NCI-H2227 treated with DMSO at 0.1 percent for 48 hours (cell line): ENCODE measurements around the gene DHCR7.

Experiments
- DNase-seq: peaks from one replicate; lab custom pipeline; 2025; lab: John Stamatoyannopoulos, UW

The DHCR7 gene

DNA sequence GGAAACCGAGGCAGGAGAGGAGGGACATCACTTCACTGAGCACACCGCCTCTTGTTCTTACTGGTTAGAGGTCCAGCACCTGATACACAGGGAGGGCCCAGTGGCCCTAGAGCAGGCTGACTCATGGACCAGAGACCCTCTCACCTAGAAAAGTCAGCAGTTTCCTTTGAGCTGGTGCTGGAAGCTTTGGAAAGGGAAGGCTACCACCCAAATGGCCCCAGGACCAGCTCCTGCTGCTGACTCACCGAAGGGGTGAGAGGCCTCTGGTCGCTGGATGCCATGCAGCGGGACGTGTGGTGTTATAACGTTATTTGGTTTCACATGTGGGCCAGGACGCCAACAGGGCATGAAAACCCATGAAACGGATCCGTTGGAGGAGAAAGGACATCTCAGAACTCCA lies 8.6 kb upstream of the DHCR7 start:
- no peak for DNase-seq

DNA sequence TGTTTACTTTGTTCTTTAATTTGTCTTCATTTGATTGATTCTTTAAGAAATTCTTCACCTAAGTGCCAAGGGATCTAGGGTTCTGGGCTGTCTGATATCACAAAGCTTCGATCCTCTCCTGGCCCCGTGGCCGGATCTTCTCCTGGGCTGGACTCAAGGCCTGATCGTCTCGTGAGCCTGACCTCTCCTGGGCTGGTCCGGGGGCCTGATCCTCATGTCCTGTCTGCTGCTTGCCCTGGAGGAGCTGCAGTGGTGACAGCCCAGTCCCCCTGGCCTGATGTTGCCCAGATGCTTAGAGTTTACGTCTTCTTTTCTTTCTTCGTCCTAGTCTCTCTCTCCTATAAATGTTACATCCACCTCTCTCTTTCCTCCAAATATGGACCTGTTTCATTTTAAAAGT lies 8.1 kb upstream of the DHCR7 start:
- no peak for DNase-seq

DNA sequence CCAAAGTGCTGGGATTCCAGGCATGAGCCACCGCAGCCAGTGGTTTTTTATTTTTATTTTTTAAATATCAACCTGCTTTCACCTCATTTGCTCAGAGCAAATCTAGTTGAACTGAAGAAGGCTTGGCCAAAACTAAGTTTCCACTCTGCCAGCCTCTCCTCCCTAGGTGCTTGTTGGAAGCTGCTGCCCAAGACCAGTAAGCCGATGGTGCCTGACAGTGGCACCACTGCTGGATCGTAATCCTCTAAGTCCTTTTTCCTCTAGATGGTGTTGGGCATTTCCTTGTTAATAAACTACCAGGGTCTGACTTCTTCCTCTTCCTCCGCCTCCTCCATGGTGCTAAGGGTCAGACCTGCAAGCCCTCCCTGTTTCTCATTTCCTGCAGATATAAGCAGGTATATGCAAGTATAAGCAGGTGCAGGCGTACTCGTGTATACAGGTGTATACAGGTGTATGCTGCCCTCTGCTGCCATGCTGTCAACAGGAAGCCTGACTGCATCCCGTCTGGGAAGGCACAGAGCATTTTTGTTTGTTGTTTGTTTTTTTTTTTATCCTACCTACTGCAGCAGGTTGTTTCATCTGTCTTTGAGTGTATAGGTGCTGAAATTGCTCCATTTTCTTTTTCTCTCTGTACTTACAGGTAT lies 6.4 kb upstream of the DHCR7 start:
- no peak for DNase-seq

GRCh38 chr11:71453918-71454304 lies 5.7 kb upstream of the DHCR7 start:
- DNase-seq = no peak

DNA sequence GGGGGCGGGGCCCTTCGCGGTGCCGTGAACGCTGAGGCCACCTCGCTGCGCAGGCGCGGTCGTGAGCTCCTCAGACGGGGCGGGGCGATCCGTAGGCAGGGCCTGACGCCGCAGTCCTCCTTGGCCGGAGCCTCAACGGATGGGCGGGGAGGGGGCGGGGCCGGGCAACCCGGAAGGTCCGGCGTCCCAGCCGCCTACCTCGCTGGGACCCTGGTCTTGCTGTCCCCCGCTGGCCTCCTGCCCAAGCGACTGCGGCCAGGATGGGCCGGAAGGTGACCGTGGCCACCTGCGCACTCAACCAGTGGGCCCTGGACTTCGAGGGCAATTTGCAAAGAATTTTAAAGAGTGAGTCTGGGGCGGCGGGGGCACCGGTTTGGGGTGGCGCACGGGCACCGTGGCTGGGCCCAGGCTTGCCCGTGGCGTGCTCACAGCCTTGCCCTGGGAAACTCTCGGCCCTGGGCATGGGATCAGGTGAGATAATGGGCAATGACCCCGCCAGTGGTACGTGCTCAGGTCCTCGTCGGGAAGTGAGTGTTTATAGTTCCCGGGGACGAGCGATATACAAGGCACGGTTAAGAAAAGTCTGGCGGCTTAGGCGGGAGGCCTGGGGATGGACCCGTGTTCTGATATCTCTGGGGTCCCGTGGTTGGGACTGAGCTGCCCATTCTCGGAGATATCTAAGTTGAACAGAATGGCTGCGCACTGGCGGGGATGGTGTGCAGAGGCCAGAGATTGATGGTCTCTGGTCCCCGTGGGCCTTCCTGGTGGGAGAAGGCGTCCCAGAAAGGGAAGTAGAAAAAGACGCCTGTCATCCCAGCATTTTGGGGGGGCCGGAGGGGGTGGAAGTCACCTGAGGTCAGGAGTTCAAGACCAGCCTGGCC lies 5.1 kb upstream of the DHCR7 start, which contains the start of gene NADSYN1:
NADSYN1 (plus strand) TSS at position 167 of the 881 bp plus-strand sequence; CDS start at position 261, 94 bp downstream.
- peak; percentile 95 for DNase-seq

- peak; percentile 39 for DNase-seq
Measured at GRCh38 chr11:71452199-71453036, 4.2 kb upstream of the DHCR7 start.

- DNase-seq = peak; percentile 19
Measured at GRCh38 chr11:71451596-71452198, 3.5 kb upstream of the DHCR7 start.

DNA sequence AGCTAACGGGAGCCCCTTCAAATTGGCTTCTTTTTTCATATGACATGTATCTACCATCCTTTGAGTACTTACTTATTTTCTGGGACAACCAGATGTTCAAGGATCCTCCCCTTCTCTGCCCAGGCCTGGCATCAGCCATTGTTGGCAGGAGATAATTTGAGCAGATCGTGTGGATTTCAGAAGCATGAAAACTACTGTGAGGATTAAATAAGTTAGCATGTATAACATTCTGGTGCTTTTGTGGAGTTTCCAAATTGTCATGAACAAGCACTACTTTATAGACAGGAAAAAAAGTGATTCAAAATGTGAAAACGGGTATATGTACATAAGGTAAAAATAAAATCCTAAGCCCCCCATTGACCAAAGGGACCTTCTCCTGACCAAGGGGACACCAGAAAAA lies 2.7 kb upstream of the DHCR7 start:
- DNase-seq = no peak

DNA sequence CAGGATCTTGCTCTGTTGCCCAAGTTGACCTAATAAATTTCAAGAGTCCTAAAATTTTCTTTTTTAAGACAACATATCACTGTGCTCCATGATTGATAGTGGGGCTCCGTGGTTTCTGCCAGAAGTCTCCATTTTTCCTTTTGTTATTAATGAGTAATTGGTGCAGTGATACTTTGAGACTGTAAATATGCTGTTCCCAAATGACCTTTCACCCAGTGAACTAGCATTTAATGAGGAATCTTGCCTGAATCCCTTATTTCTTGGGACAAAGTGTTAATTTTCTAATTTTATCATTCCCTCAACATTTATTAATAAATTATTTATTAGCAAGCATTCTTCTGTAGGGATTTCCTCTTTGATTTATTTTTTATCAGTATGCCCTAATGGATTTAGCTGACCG lies 2.3 kb upstream of the DHCR7 start:
- no peak for DNase-seq

DNA sequence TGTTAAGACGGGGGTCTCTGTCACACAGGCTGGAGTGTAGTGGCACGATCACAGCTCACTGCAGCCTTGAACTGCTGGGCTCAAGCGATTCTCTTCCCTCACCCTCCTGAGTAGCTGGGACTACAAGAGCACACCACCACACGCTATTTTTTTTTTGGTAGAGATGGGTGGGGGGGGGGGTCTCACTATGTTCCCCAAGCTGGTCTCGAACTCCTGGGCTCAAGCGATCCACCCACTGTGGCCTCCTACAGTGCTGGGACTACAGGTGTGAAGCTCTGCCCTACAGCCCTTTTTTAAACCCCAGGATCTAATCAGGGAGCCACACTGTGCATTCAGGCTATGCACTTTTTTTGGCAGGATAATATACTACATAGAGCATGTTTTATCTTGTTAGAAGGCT lies 1.4 kb upstream of the DHCR7 start:
- no peak for DNase-seq

DNA sequence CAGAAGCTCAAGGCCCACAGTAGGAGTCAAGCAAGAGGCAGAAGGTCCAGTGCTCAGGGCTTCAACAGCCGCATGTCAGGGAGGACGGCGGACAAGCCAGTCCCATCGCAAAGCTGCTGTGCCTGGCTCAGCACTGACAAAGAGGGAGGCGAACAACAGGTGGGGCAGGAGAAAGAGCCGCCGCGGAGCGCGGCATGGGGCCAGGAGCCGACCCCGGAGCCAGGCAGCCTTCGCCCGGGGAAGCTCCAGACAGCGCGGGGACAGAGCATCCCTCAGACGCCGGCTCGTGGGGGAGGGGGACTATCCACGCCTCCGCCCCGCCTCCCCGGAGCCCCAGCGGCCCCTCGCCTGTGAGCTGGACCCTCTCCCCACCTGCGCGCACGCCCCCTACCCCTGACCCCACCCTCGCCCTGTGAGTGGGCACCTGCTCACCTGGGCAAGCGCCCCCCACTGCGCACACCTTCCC lies 369 bp downstream of the DHCR7 start:
- peak; percentile 17 for DNase-seq

- DNase-seq = no peak
Measured at GRCh38 chr11:71446942-71447688, 1.1 kb downstream of the DHCR7 start.

GRCh38 chr11:71446150-71446549 lies 2.0 kb downstream of the DHCR7 start:
- DNase-seq = no peak

DNA sequence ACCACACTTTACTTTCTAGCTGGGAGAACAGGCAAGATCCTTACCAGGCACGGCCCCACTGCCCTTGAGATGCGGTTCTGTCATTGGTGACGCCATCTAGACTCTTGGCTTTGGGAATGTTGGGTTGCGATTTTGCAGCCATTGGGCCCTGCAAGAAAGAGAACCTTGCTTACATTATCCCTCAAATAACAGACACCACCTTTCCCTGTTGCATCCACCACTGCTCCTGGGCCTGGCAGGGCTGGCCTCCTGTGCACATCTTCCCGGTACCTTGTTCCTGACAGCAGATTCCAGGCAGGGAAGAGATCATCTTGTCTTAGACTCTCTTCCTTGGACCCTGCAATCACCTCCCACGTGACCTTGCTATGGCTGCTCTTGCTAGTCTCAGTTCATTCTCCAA lies 3.4 kb downstream of the DHCR7 start:
- no peak for DNase-seq

DNA sequence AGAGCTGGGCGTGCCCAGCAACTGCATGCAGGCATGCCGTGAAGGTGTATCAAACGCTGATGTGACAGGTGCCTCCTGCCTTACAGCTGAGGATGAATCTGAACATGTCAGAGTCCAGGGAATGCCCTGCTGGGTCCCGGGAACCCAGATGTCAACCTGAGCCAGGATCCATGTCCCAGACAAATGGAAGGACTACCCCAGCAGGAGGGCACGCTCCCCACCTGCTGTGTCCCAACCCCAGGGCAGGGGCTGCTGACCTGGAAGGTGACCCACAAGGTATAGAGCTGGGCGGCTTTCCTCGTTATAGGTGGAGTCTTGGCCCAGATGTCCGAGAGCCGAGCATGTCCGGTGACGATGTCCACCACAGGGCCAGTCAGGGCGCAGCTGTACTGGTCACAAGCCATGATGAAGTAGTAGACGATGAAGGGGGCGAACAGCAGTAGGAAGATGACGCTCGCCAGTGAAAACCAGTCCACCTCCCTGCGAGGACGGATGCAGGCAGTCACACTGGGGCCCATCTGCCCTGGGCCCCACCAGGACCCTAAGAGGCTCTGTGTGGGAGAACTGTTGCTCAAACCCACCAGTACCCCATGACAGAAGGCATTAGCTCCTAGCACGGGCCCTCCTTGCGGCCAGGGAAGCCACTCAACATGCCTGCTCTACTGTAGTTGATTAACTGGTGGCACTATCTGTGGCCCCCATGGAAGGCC lies 4.3 kb downstream of the DHCR7 start:
- no peak for DNase-seq

GRCh38 chr11:71442880-71443279 lies 5.3 kb downstream of the DHCR7 start:
- DNase-seq = no peak

GRCh38 chr11:71442123-71442522 lies 6.1 kb downstream of the DHCR7 start:
- no peak for DNase-seq

DNA sequence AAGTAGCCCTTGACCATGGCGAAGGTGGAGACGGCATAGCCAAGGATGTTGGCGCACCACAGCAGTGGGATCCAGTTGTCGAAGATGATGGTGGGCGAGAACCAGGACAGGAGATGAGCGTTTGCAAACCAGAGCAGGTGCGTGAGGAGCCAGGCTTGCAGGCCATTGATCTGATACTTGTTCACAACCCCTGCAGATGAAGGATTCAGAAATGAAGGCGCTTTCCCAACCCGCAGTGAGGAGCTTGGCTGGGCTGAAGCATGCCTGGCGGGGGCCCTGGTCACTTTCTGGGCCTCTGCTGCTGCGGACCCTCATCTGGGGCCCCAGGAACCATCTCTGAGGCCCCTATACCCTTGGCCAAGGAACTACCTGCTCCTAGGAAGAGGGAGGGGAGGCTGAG lies 6.9 kb downstream of the DHCR7 start:
- no peak for DNase-seq

DNA sequence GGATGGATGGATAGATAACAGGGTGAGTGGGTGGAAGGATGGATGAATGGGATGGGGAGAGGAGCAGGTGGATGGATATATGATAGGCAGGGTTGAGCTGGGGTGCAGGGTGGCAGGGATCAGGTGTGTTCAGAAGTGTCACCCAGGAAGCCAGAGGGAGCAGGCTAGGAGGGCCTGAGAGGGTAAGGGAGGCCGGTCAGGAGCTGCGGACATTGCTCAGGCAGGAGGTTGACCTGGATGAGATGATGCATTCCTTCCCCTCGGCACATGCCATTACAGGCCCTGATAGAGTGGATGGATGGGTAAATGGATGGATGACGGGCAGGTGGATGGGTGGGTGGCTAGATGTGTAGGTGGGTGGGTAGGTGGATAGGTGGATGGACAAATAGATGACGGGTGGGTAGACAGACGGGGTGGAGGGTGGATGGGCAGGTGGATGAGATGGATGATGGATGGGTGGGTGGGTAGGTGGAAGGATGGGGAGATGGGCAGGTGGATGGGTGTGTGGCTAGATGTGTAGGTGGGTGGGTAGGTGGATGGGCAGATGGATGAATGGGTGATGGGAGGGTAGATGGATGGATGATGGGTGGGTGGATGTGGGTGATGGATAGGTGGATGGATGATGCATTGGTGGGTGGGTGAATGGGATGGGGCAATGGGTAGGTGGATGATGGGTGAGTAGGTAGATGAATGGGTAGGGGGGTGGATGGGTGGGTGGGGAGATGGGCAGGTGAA lies 8.0 kb downstream of the DHCR7 start:
- DNase-seq = no peak

- DNase-seq = no peak
Measured at GRCh38 chr11:71438650-71439049, 9.5 kb downstream of the DHCR7 start.
